Natural killer cell (primary cell): ENCODE measurements around the gene C1GALT1C1. TPM values are rescaled to one million over a fixed set of nuclear protein-coding genes. Genes with fewer than 3 reads are reported as not detected.
"Not testable (repeated sequence)": the region's sequence is repeated elsewhere in the genome, so short reads cannot be mapped to it uniquely, and the experiment has no call there.

ENCODE experiments used
- ATAC-seq, 3 donors: fragments of 150-1000 bp in 2 of 3; fragments of 200-7000 bp in 1 of 3; cut with Tn5 transposase; 1 replicate in 1 of 3; 2 replicates in 2 of 3; pipeline ENCODE4 v1.10.0; 2021; ENCODE audit warnings: mild to moderate bottlenecking in 2 of 3, moderate library complexity in 2 of 3
- DNase-seq, 2 donors: peaks; one replicate each; pipeline versions ENCODE4 v3.0.0 to v3.0.0-alpha.2; 2013 to 2021; ENCODE audit warnings: mixed read lengths in 1 of 2
- H3K27ac ChIP-seq: one replicate; pipeline ENCODE4 v1.5.1; 2013; ENCODE audit warnings: mild to moderate bottlenecking, low read length
- H3K27me3 ChIP-seq: one replicate; pipeline ENCODE4 v1.6.1; 2013; ENCODE audit warnings: low read length; ENCODE audit not compliant: control insufficient read depth, insufficient read depth
- H3K36me3 ChIP-seq: one replicate; pipeline ENCODE4 v1.6.1; 2013; ENCODE audit warnings: low read length; ENCODE audit not compliant: control insufficient read depth, insufficient read depth
- H3K4me1 ChIP-seq: one replicate; pipeline ENCODE4 v1.6.1; 2013; ENCODE audit warnings: low read length; ENCODE audit not compliant: control insufficient read depth, insufficient read depth
- H3K4me3 ChIP-seq: one replicate; pipeline ENCODE4 v1.5.1; 2013; ENCODE audit warnings: low read length
- H3K9me3 ChIP-seq: one replicate; pipeline ENCODE4 v1.6.1; 2013; ENCODE audit warnings: low read length; ENCODE audit not compliant: control insufficient read depth, insufficient read depth
- H3K27ac Mint-ChIP-seq, 2 donors: one replicate each; pipeline ENCODE4 v1.8.0; 2022; ENCODE audit warnings: mild to moderate bottlenecking in 2 of 2, mixed read lengths in 2 of 2, moderate library complexity in 1 of 2
- H3K27me3 Mint-ChIP-seq, 2 donors: one replicate each; pipeline ENCODE4 v1.8.0; 2022; ENCODE audit warnings: low read depth in 2 of 2, mixed read lengths in 2 of 2
- H3K36me3 Mint-ChIP-seq: one replicate; pipeline ENCODE4 v1.8.0; 2022; ENCODE audit warnings: mixed read lengths
- H3K4me1 Mint-ChIP-seq, 2 donors: one replicate each; pipeline ENCODE4 v1.8.0; 2022; ENCODE audit warnings: mixed read lengths in 2 of 2
- H3K4me3 Mint-ChIP-seq: one replicate; pipeline ENCODE4 v1.8.0; 2022; ENCODE audit warnings: mild to moderate bottlenecking, moderate library complexity, mixed read lengths
- H3K9me3 Mint-ChIP-seq, 2 donors: one replicate each; pipeline ENCODE4 v1.8.0; 2022; ENCODE audit warnings: mixed read lengths in 2 of 2
- CTCF ChIP-seq: fragments of 200-600 bp; IDR thresholded peaks from one replicate; pipeline ENCODE4 v1.8.0; 2022; ENCODE audit warnings: antibody characterized with exemption
- WGBS: methylation state at CpG from one replicate; pipeline ENCODE4 v1.1.7; 2013; ENCODE audit warnings: missing lambda C conversion rate; ENCODE audit not compliant: insufficient coverage; 5-methylcytosine and 5-hydroxymethylcytosine counted together
- intact Hi-C: fragments of 100-400 bp; cut with micrococcal nuclease; formaldehyde crosslinking; loops from one replicate; pipeline ENCODE4 v1.14.2; 2022
- total RNA-seq, 4 donors: library from RNA; stranded (reverse); fragments of 120-200 nt in 1 of 4; gene quantifications; one replicate each; pipeline versions ENCODE4 v1.2.3 to v1.2.4, GENCODE V29; 2013 to 2022

Gene C1GALT1C1
- total RNA-seq, 3 donors from 2014 or later (not counting 1 experiment from before 2014, with no cell fraction given) = 6.2 to 9.7 (median 6.7) TPM

- no CpG with 5 or more reads among the region's 1 CpG for WGBS
- no peaks in the 10 kb centered on the region for H3K27me3 ChIP-seq
- ATAC-seq (no peak), DNase-seq (peak in 1 of 2 donors; percentile 36)
- no peak for TF ChIP-seq CTCF
- no peaks in the 10 kb centered on the region for H3K4me1 ChIP-seq
- Mint-ChIP-seq H3K4me1 (no peaks in the 10 kb centered on the region), H3K4me3 (no peak overlapping the region), H3K9me3 (no peaks in the 10 kb centered on the region), H3K36me3 (no peaks in the 10 kb centered on the region), H3K27me3 (no peaks in the 10 kb centered on the region), H3K27ac (no peak overlapping the region)
- H3K36me3 ChIP-seq = no peaks in the 10 kb centered on the region
- no peak overlapping the region for H3K4me3 ChIP-seq
- intact Hi-C loops = loop anchor here (2.0 kb wide), 1 partner anchor 165 kb away; no protein-coding TSS in a partner anchor
- H3K27ac ChIP-seq = no peak overlapping the region
- H3K9me3 ChIP-seq = no peaks in the 10 kb centered on the region
These were observed 34.2 kb upstream of the C1GALT1C1 start for GRCh38 chrX:120664081-120664480.

GRCh38 chrX:120662662-120663061 lies 32.8 kb upstream of the C1GALT1C1 start:
- no peak overlapping the region for H3K4me3 Mint-ChIP-seq
- no peak for TF ChIP-seq CTCF
- intact Hi-C loops = no loop called here
- no peaks in the 10 kb centered on the region for H3K4me1 Mint-ChIP-seq
- DNase-seq (no peak), ATAC-seq (no peak)
- no peaks in the 10 kb centered on the region for H3K36me3 Mint-ChIP-seq
- H3K27me3 ChIP-seq = no peaks in the 10 kb centered on the region
- WGBS = 100% methylated on average over 1 of the region's 5 CpGs
- H3K36me3 ChIP-seq = no peaks in the 10 kb centered on the region
- no peaks in the 10 kb centered on the region for H3K4me1 ChIP-seq
- H3K9me3 ChIP-seq = no peaks in the 10 kb centered on the region
- H3K27ac ChIP-seq = no peak overlapping the region
- H3K9me3 Mint-ChIP-seq = no peaks in the 10 kb centered on the region
- no peak overlapping the region for H3K27ac Mint-ChIP-seq
- H3K4me3 ChIP-seq = no peak overlapping the region
- no peaks in the 10 kb centered on the region for H3K27me3 Mint-ChIP-seq

- intact Hi-C loops = no loop called here
- WGBS = 100% methylated on average over 3 of the region's 6 CpGs
- H3K27me3 ChIP-seq = no peaks in the 10 kb centered on the region
- no peaks in the 10 kb centered on the region for H3K4me1 ChIP-seq
- no peak overlapping the region for H3K27ac ChIP-seq
- Mint-ChIP-seq H3K9me3 (no peaks in the 10 kb centered on the region), H3K4me1 (no peaks in the 10 kb centered on the region), H3K4me3 (no peak overlapping the region), H3K27me3 (peaks cover 0 to 2% of the 10 kb centered on the region in 2 donors), H3K27ac (no peak overlapping the region), H3K36me3 (no peaks in the 10 kb centered on the region)
- TF ChIP-seq CTCF = no peak
- DNase-seq (no peak), ATAC-seq (no peak)
- H3K4me3 ChIP-seq = no peak overlapping the region
- H3K36me3 ChIP-seq = no peaks in the 10 kb centered on the region
- H3K9me3 ChIP-seq = no peaks in the 10 kb centered on the region
These were observed 30.8 kb upstream of the C1GALT1C1 start for GRCh38 chrX:120660637-120661036.

- Histone ChIP-seq H3K9me3 (no peaks in the 10 kb centered on the region), H3K4me3 (no peak overlapping the region), H3K36me3 (no peaks in the 10 kb centered on the region), H3K4me1 (no peaks in the 10 kb centered on the region), H3K27me3 (no peaks in the 10 kb centered on the region), H3K27ac (no peak overlapping the region)
- DNase-seq (no peak), ATAC-seq (no peak)
- H3K27me3 Mint-ChIP-seq = peaks cover 0 to 6% of the 10 kb centered on the region in 2 donors
- no peak overlapping the region for H3K4me3 Mint-ChIP-seq
- no peaks in the 10 kb centered on the region for H3K9me3 Mint-ChIP-seq
- TF ChIP-seq CTCF = no peak
- no peak overlapping the region for H3K27ac Mint-ChIP-seq
- no peaks in the 10 kb centered on the region for H3K4me1 Mint-ChIP-seq
- 82% methylated on average over 3 of the region's 3 CpGs for WGBS
- intact Hi-C loops = no loop called here
- H3K36me3 Mint-ChIP-seq = no peaks in the 10 kb centered on the region
These were observed 23.1 kb upstream of the C1GALT1C1 start for GRCh38 chrX:120653000-120653399.

- H3K4me1 ChIP-seq, DNase-seq, H3K36me3 ChIP-seq, H3K27me3 ChIP-seq, intact Hi-C loops, H3K27me3 Mint-ChIP-seq, H3K27ac ChIP-seq, H3K36me3 Mint-ChIP-seq, H3K4me3 ChIP-seq, H3K4me1 Mint-ChIP-seq, H3K27ac Mint-ChIP-seq, H3K4me3 Mint-ChIP-seq, ATAC-seq, H3K9me3 ChIP-seq, H3K9me3 Mint-ChIP-seq: not testable (repeated sequence)
- WGBS = no CpG with 5 or more reads among the region's 1 CpG
These were observed 22.4 kb upstream of the C1GALT1C1 start for GRCh38 chrX:120652256-120652655.
